HG02588 (cell line): ENCODE results near the gene CLEC2D.
"Not testable (repeated sequence)": the region's sequence is repeated elsewhere in the genome, so short reads cannot be mapped to it uniquely, and the experiment has no call there.

Experiments used
- ATAC-seq: cut with Tn5 transposase; IDR thresholded peaks from one replicate; pipeline ENCODE4 v1.9.1; 2021; ENCODE audit warnings: mild to moderate bottlenecking, moderate library complexity; ENCODE audit not compliant: unreplicated experiment

CLEC2D gene

GRCh38 chr12:9651265-9651729 is 18.2 kb upstream of the CLEC2D start:
- no peak for ATAC-seq

GRCh38 chr12:9660046-9660445 is 9.5 kb upstream of the CLEC2D start:
- no peak for ATAC-seq

- no peak for ATAC-seq
These were observed 7.8 kb upstream of the CLEC2D start for GRCh38 chr12:9661720-9662119.

GRCh38 chr12:9662488-9662887 is 7.0 kb upstream of the CLEC2D start:
- no peak for ATAC-seq

- peak; percentile 44 for ATAC-seq
These were observed 1.9 kb upstream of the CLEC2D start for GRCh38 chr12:9667403-9668160.

- no peak for ATAC-seq
These were observed 1.1 kb upstream of the CLEC2D start for GRCh38 chr12:9668161-9669018.

GRCh38 chr12:9669019-9669326 is 540 bp upstream of the CLEC2D start:
- ATAC-seq, result no peak

- ATAC-seq, result not testable (repeated sequence)
These were observed 2.8 kb downstream of the CLEC2D start for GRCh38 chr12:9672340-9672739.

GRCh38 chr12:9673404-9674225 is 4.1 kb downstream of the CLEC2D start:
- ATAC-seq, result no peak

GRCh38 chr12:9674226-9674590 is 4.7 kb downstream of the CLEC2D start:
- no peak for ATAC-seq

GRCh38 chr12:9682508-9682907 is 13.0 kb downstream of the CLEC2D start:
- ATAC-seq, result not testable (repeated sequence)

GRCh38 chr12:9682949-9683348 is 13.4 kb downstream of the CLEC2D start:
- ATAC-seq, result not testable (repeated sequence)

- not testable (repeated sequence) for ATAC-seq
These were observed 15.9 kb downstream of the CLEC2D start for GRCh38 chr12:9685366-9685765.

GRCh38 chr12:9685915-9686314 is 16.4 kb downstream of the CLEC2D start:
- ATAC-seq, result no peak

- no peak for ATAC-seq
These were observed 17.7 kb downstream of the CLEC2D start for GRCh38 chr12:9687228-9687627.

- ATAC-seq, result no peak
These were observed 23.4 kb downstream of the CLEC2D start for GRCh38 chr12:9692909-9693308.

- ATAC-seq, result no peak
These were observed 24.7 kb downstream of the CLEC2D start for GRCh38 chr12:9694241-9694640.

GRCh38 chr12:9695150-9695549 is 25.6 kb downstream of the CLEC2D start:
- not testable (repeated sequence) for ATAC-seq

GRCh38 chr12:9695661-9696060 is 26.1 kb downstream of the CLEC2D start:
- not testable (repeated sequence) for ATAC-seq

- ATAC-seq, result no peak
These were observed 28.1 kb downstream of the CLEC2D start for GRCh38 chr12:9697619-9698018.

GRCh38 chr12:9698681-9699080 is 29.2 kb downstream of the CLEC2D start:
- ATAC-seq, result no peak
